NCI-H1436 (cell line): ENCODE measurements around the gene MOXD1.

ENCODE experiments used
- DNase-seq: peaks from one replicate; lab custom pipeline; 2025; lab: John Stamatoyannopoulos, UW

The MOXD1 gene

GRCh38 chr6:132399376-132400074, 1.8 kb downstream of the MOXD1 start:
- DNase-seq = no peak

DNA sequence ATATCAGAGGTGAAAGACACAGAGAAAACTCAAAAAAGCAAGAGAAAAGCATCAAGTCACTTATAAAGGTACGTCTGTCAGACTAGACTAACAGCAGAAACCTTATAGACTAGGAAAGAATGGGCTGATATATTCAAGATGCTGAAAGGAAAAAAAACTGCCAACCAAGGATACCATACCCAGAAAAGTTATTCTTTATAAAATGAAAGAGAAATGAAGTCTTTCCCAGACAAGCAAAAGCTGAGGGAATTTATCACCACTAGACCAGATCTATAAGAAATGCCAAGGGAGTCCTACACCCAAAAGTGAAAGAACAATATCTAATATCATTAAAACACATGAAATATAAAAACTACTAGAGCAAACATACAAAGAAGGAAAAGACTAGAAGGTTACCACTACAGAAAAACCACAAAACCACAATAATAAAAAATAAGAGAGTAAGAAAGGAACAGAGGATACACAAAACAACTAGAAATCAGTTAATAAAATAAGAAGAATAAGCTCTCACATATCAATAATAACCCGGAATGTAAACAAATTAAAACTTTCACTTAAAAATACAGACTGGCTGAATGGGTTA, 6.2 kb downstream of the MOXD1 start:
- DNase-seq = no peak

DNA sequence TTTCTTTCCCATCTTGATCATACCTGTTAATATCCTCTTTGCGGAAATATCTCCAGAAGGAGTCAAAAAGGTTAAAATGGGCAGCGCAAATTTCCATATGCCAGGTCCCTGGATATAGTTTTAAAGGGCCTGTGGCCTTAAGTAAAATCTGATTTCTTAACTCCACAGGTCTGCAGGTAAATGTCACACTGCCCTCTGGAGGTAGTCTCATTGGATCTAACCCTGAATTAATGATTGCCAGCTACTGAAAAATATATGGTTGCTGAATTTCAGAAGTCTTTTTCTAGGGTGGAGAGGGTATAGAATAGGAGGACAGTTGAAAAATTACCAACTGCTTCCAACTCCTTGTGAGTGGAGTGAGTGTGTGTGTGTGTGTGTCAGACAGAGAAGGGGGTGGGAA, 8.5 kb downstream of the MOXD1 start:
- no peak for DNase-seq

DNA sequence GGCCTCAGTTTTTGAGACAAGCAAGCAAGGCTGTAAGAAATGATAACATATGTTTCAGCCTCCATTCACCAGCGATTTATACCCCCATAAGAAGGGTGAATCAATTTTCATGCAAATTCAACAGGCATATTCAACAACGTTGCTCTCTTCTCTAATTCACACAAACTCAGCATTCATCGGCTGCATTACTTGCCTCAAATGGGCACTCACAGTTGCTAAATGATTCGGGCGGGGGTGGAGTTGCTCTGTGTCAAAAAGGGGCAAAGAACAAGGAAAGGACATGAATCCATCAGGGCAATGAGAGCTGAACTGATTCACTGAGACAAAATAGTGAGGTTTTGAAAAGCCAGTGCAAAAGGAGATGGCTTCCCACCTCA, 9.0 kb downstream of the MOXD1 start:
- DNase-seq = no peak

DNA sequence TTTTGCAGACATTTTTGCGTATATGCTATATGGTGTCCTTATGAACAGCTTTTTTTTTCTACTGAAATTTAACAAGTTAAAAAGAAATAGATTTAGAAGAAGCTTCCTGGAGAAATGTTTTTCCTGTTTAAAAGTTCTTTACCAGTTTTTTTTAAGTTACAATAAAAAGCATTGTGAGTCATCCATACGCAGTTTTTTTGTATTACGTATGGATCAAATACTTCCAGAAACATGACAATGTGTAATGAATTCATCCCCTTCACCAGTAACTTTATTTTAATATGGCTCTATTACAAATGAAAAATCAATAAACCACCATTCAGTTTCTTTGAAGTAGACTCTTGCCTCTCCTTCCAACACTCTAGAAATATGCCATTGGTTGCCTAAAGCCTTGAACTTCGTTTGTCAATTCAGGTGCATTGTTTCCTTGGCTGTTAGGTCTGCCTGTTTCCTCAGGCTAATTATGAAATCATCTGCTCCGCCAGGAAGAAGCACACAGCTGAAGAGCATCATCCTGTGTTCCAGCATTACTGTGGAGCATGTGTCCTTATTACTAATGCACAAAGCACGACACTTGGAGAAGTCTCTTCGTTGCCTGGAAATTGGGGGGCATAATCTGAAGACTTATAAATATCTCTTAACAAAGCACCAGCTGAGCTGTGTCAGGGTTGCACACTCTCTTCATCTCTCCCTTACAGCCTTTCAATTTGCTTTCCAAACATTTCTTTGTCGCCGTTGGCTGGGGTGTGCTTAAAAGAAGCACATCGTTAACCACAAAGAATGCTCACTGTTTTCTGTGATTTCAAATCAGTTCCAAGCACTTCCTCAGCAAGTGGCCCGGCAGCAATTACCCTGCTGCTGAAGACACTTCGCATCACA, 9.6 kb downstream of the MOXD1 start:
- DNase-seq = no peak

- no peak for DNase-seq
Observed at GRCh38 chr6:132390451-132390850, 10.8 kb downstream of the MOXD1 start.

- DNase-seq = no peak
Observed at GRCh38 chr6:132390017-132390416, 11.3 kb downstream of the MOXD1 start.

- no peak for DNase-seq
Observed at GRCh38 chr6:132388291-132388690, 13.0 kb downstream of the MOXD1 start.

DNA sequence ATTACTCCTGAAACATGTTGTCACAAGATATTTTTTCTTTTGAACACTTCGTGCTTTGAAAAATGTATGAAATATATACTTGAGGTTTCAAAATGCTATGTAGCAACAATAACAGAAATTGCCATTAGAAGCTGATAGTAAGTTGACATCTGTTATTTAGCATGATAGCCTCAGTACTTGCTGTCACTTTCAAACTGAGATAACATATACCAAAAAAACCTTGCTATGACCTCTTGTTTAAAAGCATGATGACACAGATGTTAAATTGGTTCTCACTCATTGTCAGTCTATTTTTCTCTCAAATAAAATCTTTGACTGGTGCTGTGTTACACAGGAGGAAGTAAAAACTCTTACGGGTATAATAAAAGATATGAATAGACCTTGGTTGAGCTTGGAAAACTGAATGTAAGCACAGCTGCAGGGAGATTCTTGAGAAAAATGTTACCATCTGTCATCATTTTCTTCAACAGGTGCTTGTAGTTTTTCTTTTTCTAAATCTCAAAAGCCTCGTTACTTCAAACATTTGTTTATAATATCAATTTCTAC, 18.6 kb downstream of the MOXD1 start:
- no peak for DNase-seq

DNA sequence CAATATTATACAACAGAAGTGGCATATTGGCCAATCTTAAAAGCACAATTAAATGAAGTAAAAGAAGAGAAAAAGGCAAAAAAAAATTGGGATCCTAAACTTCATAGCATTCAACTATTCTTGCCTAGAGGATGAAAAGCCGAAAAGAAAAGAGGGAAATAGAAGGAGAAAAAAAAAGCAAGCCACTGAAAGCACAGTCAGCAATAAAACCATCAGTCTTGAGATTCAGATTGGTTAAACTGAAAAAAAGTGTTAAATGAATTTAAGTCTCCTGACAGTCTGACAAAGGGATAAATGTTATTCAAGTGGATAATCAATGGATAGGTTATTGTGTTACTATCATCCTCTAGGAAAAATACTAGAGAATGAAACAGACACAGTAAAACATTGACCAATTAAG, 19.9 kb downstream of the MOXD1 start:
- DNase-seq = no peak

DNA sequence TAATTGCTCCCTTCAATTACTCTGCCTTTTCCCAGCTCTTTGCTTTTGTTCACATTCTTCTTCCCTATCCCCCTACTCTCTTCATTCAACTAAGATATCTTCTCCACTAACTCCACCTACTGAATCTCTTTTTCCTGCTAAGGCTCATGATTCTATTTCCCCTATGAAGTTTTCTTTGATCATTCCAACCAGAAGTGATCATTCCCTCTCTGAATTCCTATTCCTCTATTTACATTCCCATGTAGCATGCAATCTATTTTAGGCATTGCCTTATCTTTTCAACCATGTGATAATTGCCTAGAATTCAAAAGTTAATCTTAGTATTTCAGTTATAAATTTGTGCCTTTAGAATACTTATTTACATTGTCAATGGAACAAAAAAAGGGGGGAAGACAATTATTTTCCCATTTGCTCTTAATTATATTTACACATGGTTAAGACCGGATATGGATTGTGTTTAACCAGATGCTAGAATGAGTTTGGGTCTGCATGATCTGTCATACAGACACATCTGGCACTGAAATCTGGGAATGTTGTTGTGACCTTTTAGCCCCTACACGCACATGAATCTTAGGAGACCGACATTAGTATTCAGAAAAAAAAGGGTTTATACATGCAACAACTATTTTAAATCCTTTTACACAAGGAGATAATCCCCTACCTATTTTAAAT, 20.8 kb downstream of the MOXD1 start:
- no peak for DNase-seq

DNA sequence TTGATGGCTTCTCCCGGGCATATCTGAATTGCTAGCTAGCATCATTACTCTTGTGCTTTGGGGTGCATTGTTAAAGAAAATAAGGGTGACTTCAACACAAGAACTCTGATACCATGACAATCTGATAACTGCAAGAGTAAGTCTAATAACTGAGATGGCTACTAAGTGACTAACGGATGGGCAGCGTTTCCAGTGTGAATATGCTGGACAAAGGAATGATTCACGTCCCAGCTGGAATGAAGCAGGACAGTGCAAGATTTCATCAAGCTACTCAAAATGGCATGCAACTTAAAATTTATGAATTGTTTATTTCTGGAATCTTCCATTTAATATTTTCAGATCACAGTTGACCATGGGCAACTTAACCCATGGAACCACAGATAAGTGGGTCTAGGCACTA, 31.7 kb downstream of the MOXD1 start:
- DNase-seq = no peak

DNA sequence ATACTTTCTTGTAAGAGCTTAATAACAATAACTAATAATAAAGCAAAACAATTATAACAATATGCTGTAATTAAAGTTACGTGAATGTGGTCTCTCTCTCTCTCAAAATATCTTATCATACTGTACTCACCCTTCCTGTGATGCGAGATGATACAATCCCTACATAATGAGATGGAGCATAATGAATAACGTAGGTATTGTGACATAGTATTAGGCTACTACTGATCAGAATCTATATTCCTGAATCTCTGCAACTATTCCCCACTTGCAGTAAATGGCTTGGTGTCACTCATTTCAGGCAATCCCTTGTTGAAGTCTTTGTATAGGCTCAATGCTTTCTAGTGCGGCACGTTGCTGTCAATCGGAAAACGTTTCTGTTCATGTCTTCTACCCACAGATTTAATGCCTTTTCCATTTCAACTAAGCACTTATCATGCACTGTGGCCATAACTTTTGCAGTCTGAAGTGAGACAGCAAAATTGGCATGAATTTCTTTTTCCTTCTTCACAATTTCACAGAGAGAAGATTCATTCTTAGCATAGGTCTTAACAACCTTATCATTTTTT, 32.3 kb downstream of the MOXD1 start:
- no peak for DNase-seq

- DNase-seq = no peak
Observed at GRCh38 chr6:132365281-132365907, 35.9 kb downstream of the MOXD1 start.

DNA sequence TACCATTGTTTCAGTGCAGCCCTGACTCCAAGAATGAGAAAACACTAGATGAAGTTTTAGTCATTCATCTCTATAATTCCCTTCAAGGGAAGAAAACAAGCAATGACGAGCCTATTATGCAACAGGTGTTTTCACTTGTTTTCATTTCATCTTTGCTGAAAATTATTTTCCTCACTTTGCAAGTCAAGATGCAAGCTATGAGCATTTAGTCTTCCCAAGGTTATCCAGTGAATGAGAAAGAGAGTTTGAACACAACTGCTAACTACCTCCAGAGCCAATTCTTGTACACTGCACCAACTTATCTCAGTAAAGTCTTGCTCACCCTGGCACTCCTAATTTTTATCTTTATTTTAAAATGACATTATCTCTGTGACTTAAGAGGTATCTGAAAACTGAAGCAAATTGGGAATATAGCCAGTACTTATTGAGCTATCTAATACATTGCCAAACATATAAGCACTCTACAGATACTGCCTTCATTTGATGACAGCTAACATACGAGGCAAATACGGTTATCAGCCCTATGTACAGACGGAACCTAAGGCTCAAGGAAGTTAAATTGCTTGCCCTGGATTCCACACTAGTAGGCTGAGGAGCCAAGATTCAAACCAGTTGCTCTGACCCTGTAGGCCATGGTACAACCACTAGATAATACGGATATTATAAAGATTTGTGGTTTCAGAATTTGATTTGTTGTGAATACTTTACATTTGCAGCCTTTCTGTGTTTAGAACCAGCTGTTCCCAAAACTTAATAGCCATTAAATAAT, 36.8 kb downstream of the MOXD1 start:
- no peak for DNase-seq

DNA sequence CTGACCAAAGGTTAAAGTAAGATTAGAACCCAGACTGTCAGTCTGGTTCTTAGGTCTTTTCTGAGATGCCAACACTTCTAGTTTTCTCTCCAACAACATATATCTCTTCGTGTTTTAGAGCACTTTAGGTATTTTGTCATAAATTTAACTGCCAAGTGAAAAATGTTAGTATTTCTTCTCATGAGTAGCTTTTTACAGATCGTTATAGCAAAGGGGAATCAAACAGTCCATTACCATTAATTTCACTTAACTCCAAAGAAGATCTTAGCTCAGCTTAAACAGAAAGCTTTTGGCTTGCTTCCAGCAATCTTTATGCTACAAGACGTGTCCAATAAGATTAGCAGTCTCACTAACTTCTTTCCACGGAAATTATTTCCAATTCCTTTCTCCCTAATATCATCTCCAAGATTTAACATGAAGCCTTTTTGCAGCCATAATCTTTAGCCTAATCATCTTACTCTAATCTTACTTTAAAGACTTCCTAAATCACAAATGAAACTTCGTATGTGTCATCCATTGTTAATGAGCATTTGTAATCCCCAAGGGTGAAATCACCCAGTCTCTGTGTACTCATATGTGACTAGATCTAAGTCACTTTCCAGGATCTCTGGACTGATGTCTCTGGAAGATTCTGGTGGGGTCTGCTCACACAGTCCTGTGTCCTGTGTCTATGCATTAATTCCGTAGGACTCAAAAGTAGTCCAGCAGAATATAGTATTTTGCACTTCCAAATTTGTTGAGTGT, 38.7 kb downstream of the MOXD1 start:
- DNase-seq = no peak

DNA sequence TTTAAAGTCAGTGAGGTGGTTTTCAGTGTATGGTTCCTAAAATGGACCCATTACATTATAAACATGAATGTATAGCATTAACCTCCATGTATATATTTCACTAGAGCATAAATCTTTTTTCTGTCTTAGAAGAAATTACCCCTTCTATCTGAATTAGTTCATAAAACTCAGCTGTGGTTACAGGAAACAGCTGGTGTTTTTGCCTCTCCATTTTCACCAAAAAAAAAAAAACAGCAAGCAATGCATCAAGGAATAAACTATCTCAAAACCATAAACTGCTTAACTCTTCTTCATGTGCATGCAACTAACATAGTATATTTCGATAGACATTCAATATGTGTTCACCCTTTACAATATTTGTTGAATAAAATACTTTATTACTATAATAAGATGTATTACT, 40.2 kb downstream of the MOXD1 start:
- DNase-seq = no peak

- DNase-seq = no peak
Observed at GRCh38 chr6:132359886-132360285, 41.4 kb downstream of the MOXD1 start.

- DNase-seq = no peak
Observed at GRCh38 chr6:132357120-132357519, 44.2 kb downstream of the MOXD1 start.
